Measurements from ENCODE around the gene GPR26.

Gene GPR26

DNA sequence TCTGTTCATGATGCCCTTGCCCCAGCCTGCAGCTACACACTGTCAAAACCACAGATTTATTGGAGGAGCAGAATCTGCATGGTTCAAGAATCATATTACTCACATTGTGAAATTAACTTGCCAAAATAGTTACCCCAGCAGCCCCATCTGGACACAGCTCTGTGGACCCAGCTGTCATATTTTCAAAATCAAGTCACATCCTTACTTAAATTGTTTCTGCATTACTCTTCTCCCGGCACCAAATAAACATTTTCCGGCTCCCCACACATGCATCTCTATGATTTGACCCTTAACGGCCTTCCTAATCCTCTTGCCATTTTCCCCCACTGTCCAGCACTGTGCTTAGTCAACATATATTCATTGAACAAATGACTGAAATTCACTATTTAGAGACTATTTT lies 43.8 kb upstream of the GPR26 start:
- POLR2A ChIA-PET: no interaction called here
- CTCF ChIA-PET: no interaction called here
- DNase-seq (ENCODE audit: extremely low spot score): no peak
- TF ChIP-seq HDGF (IDR thresholded peaks at IDR 0.05; ENCODE audit: borderline replicate concordance) (no peak), SP1 (IDR thresholded peaks at IDR 0.05) (no peak), CTBP1 (IDR thresholded peaks at IDR 0.05; ENCODE audit: borderline replicate concordance) (no peak), TARDBP (IDR thresholded peaks at IDR 0.05) (no peak), BHLHE40 (IDR thresholded peaks at IDR 0.05; ENCODE audit: borderline replicate concordance) (no peak), FOXK2 (IDR thresholded peaks at IDR 0.05) (no peak), ELF4 (IDR thresholded peaks at IDR 0.05) (no peak), FOXA1 (IDR thresholded peaks at IDR 0.05) (no peak), ZNF384 (IDR thresholded peaks at IDR 0.05) (no peak), NFRKB (IDR thresholded peaks at IDR 0.05) (no peak), FOXM1 (IDR thresholded peaks at IDR 0.05; ENCODE audit: borderline replicate concordance) (no peak), SUZ12 (IDR thresholded peaks at IDR 0.05) (no peak), LEF1 (IDR thresholded peaks at IDR 0.05; ENCODE audit: borderline replicate concordance) (no peak), L3MBTL2 (conservative IDR thresholded peaks at IDR 0.05) (no peak), ARNT (IDR thresholded peaks at IDR 0.05) (no peak)
- TF ChIP-seq, protein P1, sequence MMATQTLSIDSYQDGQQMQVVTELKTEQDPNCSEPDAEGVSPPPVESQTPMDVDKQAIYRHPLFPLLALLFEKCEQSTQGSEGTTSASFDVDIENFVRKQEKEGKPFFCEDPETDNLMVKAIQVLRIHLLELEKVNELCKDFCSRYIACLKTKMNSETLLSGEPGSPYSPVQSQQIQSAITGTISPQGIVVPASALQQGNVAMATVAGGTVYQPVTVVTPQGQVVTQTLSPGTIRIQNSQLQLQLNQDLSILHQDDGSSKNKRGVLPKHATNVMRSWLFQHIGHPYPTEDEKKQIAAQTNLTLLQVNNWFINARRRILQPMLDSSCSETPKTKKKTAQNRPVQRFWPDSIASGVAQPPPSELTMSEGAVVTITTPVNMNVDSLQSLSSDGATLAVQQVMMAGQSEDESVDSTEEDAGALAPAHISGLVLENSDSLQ (IDR thresholded peaks at IDR 0.05): no peak

DNA sequence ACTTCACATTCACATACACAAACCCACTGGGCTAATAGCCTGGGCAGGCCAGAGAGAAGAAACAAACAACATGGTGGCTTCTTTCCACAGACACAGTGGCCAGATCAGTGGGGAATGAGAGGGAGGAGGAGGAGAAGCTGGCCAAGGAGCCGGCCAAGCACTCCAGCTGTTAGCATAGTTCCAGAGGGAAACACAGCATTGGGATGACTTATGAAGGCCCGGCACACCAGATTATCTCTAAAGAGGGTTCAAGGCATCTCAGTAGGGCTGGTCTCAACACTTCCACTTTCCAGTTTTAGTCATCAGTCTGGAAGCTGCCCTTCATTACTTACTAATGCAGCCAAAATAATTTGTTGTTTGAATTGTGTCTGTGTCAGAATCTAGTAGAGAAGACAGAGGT lies 42.1 kb upstream of the GPR26 start:
- no peak for TF ChIP-seq L3MBTL2 (conservative IDR thresholded peaks at IDR 0.05)
- no peak for TF ChIP-seq BHLHE40 (IDR thresholded peaks at IDR 0.05; ENCODE audit: borderline replicate concordance)
- no peak for TF ChIP-seq SP1 (IDR thresholded peaks at IDR 0.05)
- no peak for TF ChIP-seq ELF4 (IDR thresholded peaks at IDR 0.05)
- no peak for TF ChIP-seq ZNF384 (IDR thresholded peaks at IDR 0.05)
- TF ChIP-seq ARNT (IDR thresholded peaks at IDR 0.05): no peak
- TF ChIP-seq NFRKB (IDR thresholded peaks at IDR 0.05): no peak
- TF ChIP-seq, protein P1 (IDR thresholded peaks at IDR 0.05): no peak
- TF ChIP-seq HDGF (IDR thresholded peaks at IDR 0.05; ENCODE audit: borderline replicate concordance): no peak
- TF ChIP-seq TARDBP (IDR thresholded peaks at IDR 0.05): no peak
- no peak for TF ChIP-seq FOXM1 (IDR thresholded peaks at IDR 0.05; ENCODE audit: borderline replicate concordance)
- POLR2A ChIA-PET: no interaction called here
- DNase-seq (ENCODE audit: extremely low spot score): no peak
- CTCF ChIA-PET: no interaction called here

DNA sequence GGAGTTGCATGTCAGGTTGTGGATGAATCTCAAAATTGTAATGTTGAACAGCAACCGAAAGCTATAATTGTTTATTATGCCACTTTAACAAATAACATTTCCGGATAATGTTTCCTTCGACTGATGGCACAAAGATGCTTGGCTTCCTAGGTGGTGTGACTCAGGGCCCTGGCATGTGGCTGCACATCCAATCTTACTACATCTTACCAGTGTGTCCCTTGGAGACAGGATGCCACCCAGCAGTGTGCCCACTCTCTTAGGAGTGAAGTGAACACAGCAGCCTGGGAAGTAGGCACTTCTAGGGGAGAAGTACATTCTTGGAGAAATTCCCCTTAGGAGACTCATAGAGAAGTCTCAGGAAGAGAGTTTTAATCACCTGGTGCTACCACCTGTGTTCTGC lies 33.0 kb upstream of the GPR26 start:
- DNase-seq (ENCODE audit: extremely low spot score): no peak
- TF ChIP-seq FOXA1 (IDR thresholded peaks at IDR 0.05): no peak
- POLR2A ChIA-PET: no interaction called here
- CTCF ChIA-PET: no interaction called here

DNA sequence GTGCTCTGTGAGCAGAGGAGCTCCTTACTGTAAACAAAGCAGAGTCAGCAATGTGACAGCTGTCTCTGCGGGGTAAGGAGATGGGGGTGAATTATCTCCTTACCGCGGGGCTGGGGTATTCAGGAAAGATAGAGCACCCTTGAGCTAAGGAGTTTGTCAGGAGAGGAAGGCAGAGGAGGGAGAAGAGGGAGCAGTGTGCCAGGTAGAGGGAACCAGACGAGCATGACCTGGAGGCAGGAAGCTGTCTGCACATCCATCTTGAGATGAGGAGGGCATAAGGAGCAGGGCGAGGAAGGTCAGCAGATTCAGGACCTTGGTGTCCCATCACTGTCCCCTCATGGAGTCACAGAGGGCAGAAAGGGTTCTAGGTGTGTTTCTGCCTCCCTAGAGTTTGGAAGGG lies 32.5 kb upstream of the GPR26 start:
- ChIA-PET CTCF (no interaction called here), POLR2A (no interaction called here)
- TF ChIP-seq NFRKB (IDR thresholded peaks at IDR 0.05) (no peak), TARDBP (IDR thresholded peaks at IDR 0.05) (no peak), L3MBTL2 (conservative IDR thresholded peaks at IDR 0.05) (no peak), FOXK2 (IDR thresholded peaks at IDR 0.05) (no peak), BHLHE40 (IDR thresholded peaks at IDR 0.05; ENCODE audit: borderline replicate concordance) (no peak)
- no peak for DNase-seq (ENCODE audit: extremely low spot score)

DNA sequence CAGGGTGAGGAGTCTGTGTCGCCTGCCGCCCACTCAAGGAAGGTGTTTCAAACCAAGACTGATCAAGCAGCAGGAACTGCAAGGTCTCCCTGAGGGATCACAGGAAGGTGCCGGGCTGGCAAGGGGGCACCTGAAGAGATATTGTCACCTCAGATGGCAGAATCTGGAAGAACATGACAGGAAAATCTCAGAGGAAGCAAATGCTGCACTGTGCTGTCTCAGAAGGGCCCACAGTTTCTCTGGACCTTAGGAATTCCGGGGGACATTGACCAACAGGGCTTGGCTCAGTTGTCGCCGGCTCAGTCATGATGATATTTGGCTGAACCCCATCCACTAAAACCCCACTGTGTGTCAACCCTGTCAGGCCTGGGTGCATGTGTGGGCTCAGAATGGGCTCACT lies 31.9 kb upstream of the GPR26 start:
- POLR2A ChIA-PET: no interaction called here
- no peak for TF ChIP-seq FOXM1 (IDR thresholded peaks at IDR 0.05; ENCODE audit: borderline replicate concordance)
- TF ChIP-seq ARNT (IDR thresholded peaks at IDR 0.05): no peak
- TF ChIP-seq FOXK2 (IDR thresholded peaks at IDR 0.05): no peak
- TF ChIP-seq SP1 (IDR thresholded peaks at IDR 0.05): no peak
- no peak for DNase-seq (ENCODE audit: extremely low spot score)
- CTCF ChIA-PET: no interaction called here

DNA sequence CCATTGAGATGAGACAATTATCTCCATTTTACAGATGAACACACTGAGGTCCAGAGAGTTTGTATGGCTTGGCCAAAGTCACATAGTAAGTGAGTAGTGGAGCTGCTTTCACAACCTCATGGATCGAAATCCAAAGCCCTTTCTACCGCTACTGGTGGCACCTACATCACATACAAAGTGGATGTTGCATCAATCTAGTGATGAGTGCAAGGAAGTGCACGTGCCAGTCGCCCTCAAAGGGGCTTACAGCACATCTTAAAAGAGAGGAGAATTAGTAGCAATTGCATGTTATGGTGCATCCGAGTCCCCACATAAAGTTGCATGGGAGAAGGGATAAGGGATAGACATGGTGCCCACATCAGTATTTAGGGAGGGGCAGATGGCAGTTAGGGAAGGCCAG lies 31.0 kb upstream of the GPR26 start:
- no peak for DNase-seq (ENCODE audit: extremely low spot score)
- CTCF ChIA-PET: no interaction called here
- POLR2A ChIA-PET: no interaction called here
- TF ChIP-seq ARNT (IDR thresholded peaks at IDR 0.05) (no peak), BHLHE40 (IDR thresholded peaks at IDR 0.05; ENCODE audit: borderline replicate concordance) (no peak), CTBP1 (IDR thresholded peaks at IDR 0.05; ENCODE audit: borderline replicate concordance) (no peak), SUZ12 (IDR thresholded peaks at IDR 0.05) (no peak), L3MBTL2 (conservative IDR thresholded peaks at IDR 0.05) (no peak), TARDBP (IDR thresholded peaks at IDR 0.05) (no peak), SP1 (IDR thresholded peaks at IDR 0.05) (no peak), FOXK2 (IDR thresholded peaks at IDR 0.05) (no peak), NFRKB (IDR thresholded peaks at IDR 0.05) (no peak)

DNA sequence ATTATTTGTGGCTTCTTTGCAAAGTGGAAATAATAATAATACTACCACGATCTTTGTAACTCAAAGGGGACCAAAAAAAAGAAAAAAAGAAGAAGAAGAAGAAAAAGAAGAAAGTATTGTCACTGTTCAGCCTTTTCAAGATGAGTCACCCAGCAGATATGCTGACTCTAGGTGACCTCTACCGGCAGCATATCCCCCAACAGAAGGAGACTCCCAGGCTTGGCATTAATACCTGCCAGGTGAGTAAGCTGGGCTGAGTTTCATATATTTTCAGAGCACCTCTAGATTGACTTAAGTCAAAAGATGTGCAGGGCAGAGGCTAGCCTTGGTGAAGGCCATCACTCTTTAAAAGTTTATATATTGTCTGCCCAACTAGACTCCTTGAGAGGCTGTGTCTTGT lies 30.4 kb upstream of the GPR26 start:
- ChIA-PET CTCF (no interaction called here), POLR2A (no interaction called here)

More for the DNA sequence above, 30.4 kb upstream of the GPR26 start:
- DNase-seq (ENCODE audit: extremely low spot score): no peak
- TF ChIP-seq SUZ12 (IDR thresholded peaks at IDR 0.05): no peak
- no peak for TF ChIP-seq LEF1 (IDR thresholded peaks at IDR 0.05; ENCODE audit: borderline replicate concordance)
- TF ChIP-seq, protein P1 (IDR thresholded peaks at IDR 0.05): no peak
- no peak for TF ChIP-seq ZNF384 (IDR thresholded peaks at IDR 0.05)
- no peak for TF ChIP-seq FOXK2 (IDR thresholded peaks at IDR 0.05)
- TF ChIP-seq NFRKB (IDR thresholded peaks at IDR 0.05): no peak
- no peak for TF ChIP-seq ARNT (IDR thresholded peaks at IDR 0.05)
